Natural killer cell (primary cell): ENCODE data around the gene TEX54. TPM values are rescaled to one million over a fixed set of nuclear protein-coding genes. Genes with fewer than 3 reads are reported as not detected.
A peak's percentile ranks its signal among the peaks of the same experiment; 100 is the strongest.

Experiments
- ATAC-seq, 3 donors: fragments of 150-1000 bp in 2 of 3; fragments of 200-7000 bp in 1 of 3; cut with Tn5 transposase; 1 replicate in 1 of 3; 2 replicates in 2 of 3; pipeline ENCODE4 v1.10.0; 2021; ENCODE audit warnings: mild to moderate bottlenecking in 2 of 3, moderate library complexity in 2 of 3
- DNase-seq, 2 donors: peaks; one replicate each; pipeline versions ENCODE4 v3.0.0 to v3.0.0-alpha.2; 2013 to 2021; ENCODE audit warnings: mixed read lengths in 1 of 2
- H3K27ac ChIP-seq: one replicate; pipeline ENCODE4 v1.5.1; 2013; ENCODE audit warnings: mild to moderate bottlenecking, low read length
- H3K27me3 ChIP-seq: one replicate; pipeline ENCODE4 v1.6.1; 2013; ENCODE audit warnings: low read length; ENCODE audit not compliant: control insufficient read depth, insufficient read depth
- H3K36me3 ChIP-seq: one replicate; pipeline ENCODE4 v1.6.1; 2013; ENCODE audit warnings: low read length; ENCODE audit not compliant: control insufficient read depth, insufficient read depth
- H3K4me1 ChIP-seq: one replicate; pipeline ENCODE4 v1.6.1; 2013; ENCODE audit warnings: low read length; ENCODE audit not compliant: control insufficient read depth, insufficient read depth
- H3K4me3 ChIP-seq: one replicate; pipeline ENCODE4 v1.5.1; 2013; ENCODE audit warnings: low read length
- H3K9me3 ChIP-seq: one replicate; pipeline ENCODE4 v1.6.1; 2013; ENCODE audit warnings: low read length; ENCODE audit not compliant: control insufficient read depth, insufficient read depth
- H3K27ac Mint-ChIP-seq, 2 donors: one replicate each; pipeline ENCODE4 v1.8.0; 2022; ENCODE audit warnings: mild to moderate bottlenecking in 2 of 2, mixed read lengths in 2 of 2, moderate library complexity in 1 of 2
- H3K27me3 Mint-ChIP-seq, 2 donors: one replicate each; pipeline ENCODE4 v1.8.0; 2022; ENCODE audit warnings: low read depth in 2 of 2, mixed read lengths in 2 of 2
- H3K36me3 Mint-ChIP-seq: one replicate; pipeline ENCODE4 v1.8.0; 2022; ENCODE audit warnings: mixed read lengths
- H3K4me1 Mint-ChIP-seq, 2 donors: one replicate each; pipeline ENCODE4 v1.8.0; 2022; ENCODE audit warnings: mixed read lengths in 2 of 2
- H3K4me3 Mint-ChIP-seq: one replicate; pipeline ENCODE4 v1.8.0; 2022; ENCODE audit warnings: mild to moderate bottlenecking, moderate library complexity, mixed read lengths
- H3K9me3 Mint-ChIP-seq, 2 donors: one replicate each; pipeline ENCODE4 v1.8.0; 2022; ENCODE audit warnings: mixed read lengths in 2 of 2
- CTCF ChIP-seq: fragments of 200-600 bp; IDR thresholded peaks from one replicate; pipeline ENCODE4 v1.8.0; 2022; ENCODE audit warnings: antibody characterized with exemption
- WGBS: methylation state at CpG from one replicate; pipeline ENCODE4 v1.1.7; 2013; ENCODE audit warnings: missing lambda C conversion rate; ENCODE audit not compliant: insufficient coverage; 5-methylcytosine and 5-hydroxymethylcytosine counted together
- intact Hi-C: fragments of 100-400 bp; cut with micrococcal nuclease; formaldehyde crosslinking; loops from one replicate; pipeline ENCODE4 v1.14.2; 2022
- total RNA-seq, 4 donors: library from RNA; stranded (reverse); fragments of 120-200 nt in 1 of 4; gene quantifications; one replicate each; pipeline versions ENCODE4 v1.2.3 to v1.2.4, GENCODE V29; 2013 to 2022

Gene TEX54
- total RNA-seq, 3 donors from 2014 or later (not counting 1 experiment from before 2014, with no cell fraction given) = not detected

- peak; percentile 88 to 94 for DNase-seq
- Mint-ChIP-seq H3K9me3 (no peaks in the 10 kb centered on the region), H3K4me1 (peaks cover 41 to 56% of the 10 kb centered on the region in 2 donors), H3K4me3 (peak within 1 kb of the TSS; percentile 100), H3K27ac (peak within 1 kb of the TSS; percentile 99), H3K27me3 (no peaks in the 10 kb centered on the region), H3K36me3 (peaks cover 28% of the 10 kb centered on the region)
- Histone ChIP-seq H3K9me3 (no peaks in the 10 kb centered on the region), H3K27ac (peak within 1 kb of the TSS; percentile 90), H3K4me1 (peaks cover 36% of the 10 kb centered on the region), H3K36me3 (peaks cover 33% of the 10 kb centered on the region), H3K27me3 (no peaks in the 10 kb centered on the region), H3K4me3 (peak within 1 kb of the TSS; percentile 100)
- WGBS = under 1% methylated on average over 69 of the region's 69 CpGs
- intact Hi-C loops = loop anchor here (1.0 to 5.0 kb wide), 6 partner anchors 18 to 325 kb away; partner anchors contain the start of genes TMEM179B, TTC9C and TUT1
- peak; percentile 72 to 89 (median 80) for ATAC-seq
- TF ChIP-seq CTCF = peak; percentile 82
Observed at GRCh38 chr11:62880803-62881578, 48.4 kb upstream of the TEX54 start, which contains the start of gene SLC3A2. Gene SLC3A2, plus strand, starts transcription at chr11:62880896. Its CDS starts 128 bp downstream, at chr11:62881024.

- H3K9me3 ChIP-seq = no peaks in the 10 kb centered on the region
- H3K27ac Mint-ChIP-seq = peak overlapping the region; percentile 99
- no peak for DNase-seq
- intact Hi-C loops = loop anchor here (2.0 to 5.0 kb wide), 3 partner anchors 18 to 288 kb away; partner anchors contain the start of gene TUT1
- H3K9me3 Mint-ChIP-seq = no peaks in the 10 kb centered on the region
- peaks cover 34% of the 10 kb centered on the region for H3K4me1 ChIP-seq
- no peak for TF ChIP-seq CTCF
- H3K27me3 ChIP-seq = no peaks in the 10 kb centered on the region
- H3K36me3 ChIP-seq = peaks cover 27% of the 10 kb centered on the region
- ATAC-seq = no peak
- WGBS = under 1% methylated on average over 16 of the region's 16 CpGs
- H3K4me3 Mint-ChIP-seq = peak overlapping the region; percentile 100
- peaks cover 24% of the 10 kb centered on the region for H3K36me3 Mint-ChIP-seq
- H3K4me3 ChIP-seq = peak overlapping the region; percentile 100
- no peaks in the 10 kb centered on the region for H3K27me3 Mint-ChIP-seq
- H3K27ac ChIP-seq = peak overlapping the region; percentile 90
- peaks cover 41 to 51% of the 10 kb centered on the region in 2 donors for H3K4me1 Mint-ChIP-seq
Observed at GRCh38 chr11:62880231-62880802, 47.7 kb upstream of the TEX54 start.

- H3K27ac ChIP-seq = peak overlapping the region; percentile 90
- H3K36me3 ChIP-seq = peaks cover 20% of the 10 kb centered on the region
- TF ChIP-seq CTCF = no peak
- H3K9me3 ChIP-seq = no peaks in the 10 kb centered on the region
- H3K4me1 Mint-ChIP-seq = peaks cover 41 to 47% of the 10 kb centered on the region in 2 donors
- 88% methylated on average over 7 of the region's 7 CpGs for WGBS
- H3K27me3 ChIP-seq = no peaks in the 10 kb centered on the region
- H3K4me3 ChIP-seq = no peak overlapping the region
- ATAC-seq (no peak), DNase-seq (no peak)
- H3K36me3 Mint-ChIP-seq = peaks cover 20% of the 10 kb centered on the region
- H3K9me3 Mint-ChIP-seq = no peaks in the 10 kb centered on the region
- peaks cover 32% of the 10 kb centered on the region for H3K4me1 ChIP-seq
- H3K4me3 Mint-ChIP-seq = peak overlapping the region; percentile 100
- H3K27ac Mint-ChIP-seq = peak overlapping the region; percentile 99
- intact Hi-C loops = no loop called here
- no peaks in the 10 kb centered on the region for H3K27me3 Mint-ChIP-seq
Observed at GRCh38 chr11:62879235-62879978, 46.8 kb upstream of the TEX54 start.
